ENCODE data around the gene CDK5RAP1. TPM values are rescaled to one million over a fixed set of nuclear protein-coding genes. Genes with fewer than 3 reads are reported as not detected.

The CDK5RAP1 gene
- total and polyA plus RNA-seq, 9 of the 15 experiments (the other 6 are each of a cell fraction or from before 2014, with no cell fraction given) = 41.6 to 127 (median 58.3) TPM

- TF ChIP-seq, protein P1, sequence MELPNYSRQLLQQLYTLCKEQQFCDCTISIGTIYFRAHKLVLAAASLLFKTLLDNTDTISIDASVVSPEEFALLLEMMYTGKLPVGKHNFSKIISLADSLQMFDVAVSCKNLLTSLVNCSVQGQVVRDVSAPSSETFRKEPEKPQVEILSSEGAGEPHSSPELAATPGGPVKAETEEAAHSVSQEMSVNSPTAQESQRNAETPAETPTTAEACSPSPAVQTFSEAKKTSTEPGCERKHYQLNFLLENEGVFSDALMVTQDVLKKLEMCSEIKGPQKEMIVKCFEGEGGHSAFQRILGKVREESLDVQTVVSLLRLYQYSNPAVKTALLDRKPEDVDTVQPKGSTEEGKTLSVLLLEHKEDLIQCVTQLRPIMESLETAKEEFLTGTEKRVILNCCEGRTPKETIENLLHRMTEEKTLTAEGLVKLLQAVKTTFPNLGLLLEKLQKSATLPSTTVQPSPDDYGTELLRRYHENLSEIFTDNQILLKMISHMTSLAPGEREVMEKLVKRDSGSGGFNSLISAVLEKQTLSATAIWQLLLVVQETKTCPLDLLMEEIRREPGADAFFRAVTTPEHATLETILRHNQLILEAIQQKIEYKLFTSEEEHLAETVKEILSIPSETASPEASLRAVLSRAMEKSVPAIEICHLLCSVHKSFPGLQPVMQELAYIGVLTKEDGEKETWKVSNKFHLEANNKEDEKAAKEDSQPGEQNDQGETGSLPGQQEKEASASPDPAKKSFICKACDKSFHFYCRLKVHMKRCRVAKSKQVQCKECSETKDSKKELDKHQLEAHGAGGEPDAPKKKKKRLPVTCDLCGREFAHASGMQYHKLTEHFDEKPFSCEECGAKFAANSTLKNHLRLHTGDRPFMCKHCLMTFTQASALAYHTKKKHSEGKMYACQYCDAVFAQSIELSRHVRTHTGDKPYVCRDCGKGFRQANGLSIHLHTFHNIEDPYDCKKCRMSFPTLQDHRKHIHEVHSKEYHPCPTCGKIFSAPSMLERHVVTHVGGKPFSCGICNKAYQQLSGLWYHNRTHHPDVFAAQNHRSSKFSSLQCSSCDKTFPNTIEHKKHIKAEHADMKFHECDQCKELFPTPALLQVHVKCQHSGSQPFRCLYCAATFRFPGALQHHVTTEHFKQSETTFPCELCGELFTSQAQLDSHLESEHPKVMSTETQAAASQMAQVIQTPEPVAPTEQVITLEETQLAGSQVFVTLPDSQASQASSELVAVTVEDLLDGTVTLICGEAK (IDR thresholded peaks at IDR 0.05) = peak; percentile 100
- TF ChIP-seq, protein P1 (CRISPR knock-in tag; IDR thresholded peaks at IDR 0.05) = no peak
- TF ChIP-seq SMAD1 (IDR thresholded peaks at IDR 0.05; ENCODE audit: low read depth, low read length, partially characterized antibody) (peak; percentile 63), MXI1 (IDR thresholded peaks at IDR 0.05; ENCODE audit: low read depth, low read length) (peak; percentile 31; the same call in 1 of the 2 replicates), TSC22D4 (tag; IDR thresholded peaks at IDR 0.05) (no peak), STAG1 (CRISPR knock-in tag; IDR thresholded peaks at IDR 0.05; ENCODE audit: borderline replicate concordance) (no peak), CSDE1 (IDR thresholded peaks at IDR 0.05) (peak in 1 of 2 experiments; percentile 41; a peak in 2 of 4 replicates), KDM5B (IDR thresholded peaks at IDR 0.05; ENCODE audit: insufficient replicate concordance, low read depth, low read length) (peak; percentile 83), ZNF133 (CRISPR knock-in tag; IDR thresholded peaks at IDR 0.05) (no peak), NR2C1 (IDR thresholded peaks at IDR 0.05) (peak; percentile 90), NR2C1 (tag; IDR thresholded peaks at IDR 0.05) (peak; percentile 92), EHMT2 (IDR thresholded peaks at IDR 0.05) (0 out of 2 replicates have a peak, but pooled peaks have one; percentile 33), NCOA1 (IDR thresholded peaks at IDR 0.05; ENCODE audit: low read depth) (peak; percentile 99)
- TF ChIP-seq, protein P2, sequence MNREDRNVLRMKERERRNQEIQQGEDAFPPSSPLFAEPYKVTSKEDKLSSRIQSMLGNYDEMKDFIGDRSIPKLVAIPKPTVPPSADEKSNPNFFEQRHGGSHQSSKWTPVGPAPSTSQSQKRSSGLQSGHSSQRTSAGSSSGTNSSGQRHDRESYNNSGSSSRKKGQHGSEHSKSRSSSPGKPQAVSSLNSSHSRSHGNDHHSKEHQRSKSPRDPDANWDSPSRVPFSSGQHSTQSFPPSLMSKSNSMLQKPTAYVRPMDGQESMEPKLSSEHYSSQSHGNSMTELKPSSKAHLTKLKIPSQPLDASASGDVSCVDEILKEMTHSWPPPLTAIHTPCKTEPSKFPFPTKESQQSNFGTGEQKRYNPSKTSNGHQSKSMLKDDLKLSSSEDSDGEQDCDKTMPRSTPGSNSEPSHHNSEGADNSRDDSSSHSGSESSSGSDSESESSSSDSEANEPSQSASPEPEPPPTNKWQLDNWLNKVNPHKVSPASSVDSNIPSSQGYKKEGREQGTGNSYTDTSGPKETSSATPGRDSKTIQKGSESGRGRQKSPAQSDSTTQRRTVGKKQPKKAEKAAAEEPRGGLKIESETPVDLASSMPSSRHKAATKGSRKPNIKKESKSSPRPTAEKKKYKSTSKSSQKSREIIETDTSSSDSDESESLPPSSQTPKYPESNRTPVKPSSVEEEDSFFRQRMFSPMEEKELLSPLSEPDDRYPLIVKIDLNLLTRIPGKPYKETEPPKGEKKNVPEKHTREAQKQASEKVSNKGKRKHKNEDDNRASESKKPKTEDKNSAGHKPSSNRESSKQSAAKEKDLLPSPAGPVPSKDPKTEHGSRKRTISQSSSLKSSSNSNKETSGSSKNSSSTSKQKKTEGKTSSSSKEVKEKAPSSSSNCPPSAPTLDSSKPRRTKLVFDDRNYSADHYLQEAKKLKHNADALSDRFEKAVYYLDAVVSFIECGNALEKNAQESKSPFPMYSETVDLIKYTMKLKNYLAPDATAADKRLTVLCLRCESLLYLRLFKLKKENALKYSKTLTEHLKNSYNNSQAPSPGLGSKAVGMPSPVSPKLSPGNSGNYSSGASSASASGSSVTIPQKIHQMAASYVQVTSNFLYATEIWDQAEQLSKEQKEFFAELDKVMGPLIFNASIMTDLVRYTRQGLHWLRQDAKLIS (CRISPR knock-in tag; IDR thresholded peaks at IDR 0.05) = 0 out of 2 replicates have a peak, but pooled peaks have one; percentile 42
Observed at GRCh38 chr20:33401184-33401920, at the start of gene CDK5RAP1 (continued).
